ENCODE data around the gene FAM184B.

The FAM184B gene

DNA sequence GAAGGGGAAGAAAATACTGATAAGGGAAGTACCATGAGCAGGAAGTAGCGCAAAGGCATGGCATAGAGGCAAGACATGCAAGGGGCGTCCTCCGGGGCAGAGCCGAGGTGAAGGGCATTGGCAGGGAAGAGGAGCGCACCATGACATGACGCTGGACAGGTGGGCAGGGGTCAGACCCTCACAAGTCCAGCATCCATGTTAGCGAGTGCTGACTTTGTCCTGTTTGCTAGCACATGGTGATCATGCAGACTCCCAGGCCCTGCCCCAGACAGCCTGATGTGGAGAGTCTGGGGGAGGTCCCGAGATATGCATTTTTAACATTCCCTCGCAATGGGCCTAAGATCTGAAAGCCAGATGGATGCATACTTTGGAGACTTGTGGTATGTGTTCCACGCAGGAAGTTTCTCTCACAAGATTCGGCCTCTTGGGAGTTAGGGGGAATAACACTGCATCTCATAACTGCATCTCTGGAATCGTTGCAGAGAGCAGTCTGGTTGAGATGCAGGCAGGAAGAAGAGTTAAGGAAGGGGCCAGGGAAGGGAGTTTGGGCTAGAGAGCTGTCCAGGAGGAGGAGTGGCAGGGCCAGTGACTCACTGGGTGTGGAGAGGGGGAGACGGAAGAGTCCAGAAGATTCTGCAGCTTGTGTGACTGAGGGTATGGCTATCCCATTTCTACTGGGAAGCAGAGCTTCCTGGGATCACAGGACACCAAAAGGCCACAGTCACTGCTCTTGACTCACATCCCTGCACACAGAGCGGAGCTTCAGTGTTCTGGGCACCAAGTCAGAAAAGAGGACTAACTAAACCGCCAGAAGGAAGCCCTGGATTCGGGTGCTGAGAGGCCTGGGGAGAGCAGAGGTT lies 59.7 kb downstream of the FAM184B start:
- H4K20me1 ChIP-seq (ENCODE audit: insufficient read depth, low read length, poor library complexity, severe bottlenecking) = no peaks in the 10 kb centered on the region
- no peak overlapping the region for H3K4me3 ChIP-seq (ENCODE audit: low read length, poor library complexity, severe bottlenecking)
- no peak overlapping the region for H3K4me2 ChIP-seq (ENCODE audit: low read depth, low read length, poor library complexity, severe bottlenecking)
- H3K79me2 ChIP-seq (ENCODE audit: insufficient read depth, low read length) = no peaks in the 10 kb centered on the region
- no peaks in the 10 kb centered on the region for H3K4me1 ChIP-seq (ENCODE audit: insufficient read depth, low read length, poor library complexity, severe bottlenecking)
- H3K27me3 ChIP-seq (ENCODE audit: insufficient read depth, low read length, poor library complexity, severe bottlenecking) = no peaks in the 10 kb centered on the region
- no peaks in the 10 kb centered on the region for H3K9me2 ChIP-seq (replicated peaks; ENCODE audit: low read depth, low read length)
- no peak overlapping the region for H3K9ac ChIP-seq (ENCODE audit: low read depth, low read length, poor library complexity, severe bottlenecking)
- no peaks in the 10 kb centered on the region for H3K36me3 ChIP-seq (ENCODE audit: insufficient read depth, low read length)
- no peak overlapping the region for H2AFZ ChIP-seq (ENCODE audit: low read length)
- H3F3A ChIP-seq (ENCODE audit: low read depth) = no peaks in the 10 kb centered on the region
- no peaks in the 10 kb centered on the region for H3K9me3 ChIP-seq (ENCODE audit: insufficient read depth, low read depth, low read length)
- TF ChIP-seq, protein P1, sequence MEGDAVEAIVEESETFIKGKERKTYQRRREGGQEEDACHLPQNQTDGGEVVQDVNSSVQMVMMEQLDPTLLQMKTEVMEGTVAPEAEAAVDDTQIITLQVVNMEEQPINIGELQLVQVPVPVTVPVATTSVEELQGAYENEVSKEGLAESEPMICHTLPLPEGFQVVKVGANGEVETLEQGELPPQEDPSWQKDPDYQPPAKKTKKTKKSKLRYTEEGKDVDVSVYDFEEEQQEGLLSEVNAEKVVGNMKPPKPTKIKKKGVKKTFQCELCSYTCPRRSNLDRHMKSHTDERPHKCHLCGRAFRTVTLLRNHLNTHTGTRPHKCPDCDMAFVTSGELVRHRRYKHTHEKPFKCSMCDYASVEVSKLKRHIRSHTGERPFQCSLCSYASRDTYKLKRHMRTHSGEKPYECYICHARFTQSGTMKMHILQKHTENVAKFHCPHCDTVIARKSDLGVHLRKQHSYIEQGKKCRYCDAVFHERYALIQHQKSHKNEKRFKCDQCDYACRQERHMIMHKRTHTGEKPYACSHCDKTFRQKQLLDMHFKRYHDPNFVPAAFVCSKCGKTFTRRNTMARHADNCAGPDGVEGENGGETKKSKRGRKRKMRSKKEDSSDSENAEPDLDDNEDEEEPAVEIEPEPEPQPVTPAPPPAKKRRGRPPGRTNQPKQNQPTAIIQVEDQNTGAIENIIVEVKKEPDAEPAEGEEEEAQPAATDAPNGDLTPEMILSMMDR (conservative IDR thresholded peaks at IDR 0.05; ENCODE audit: low read length) = no peak
- no peak for TF ChIP-seq EZH2phosphoT487 (IDR thresholded peaks at IDR 0.05; ENCODE audit: borderline replicate concordance)

DNA sequence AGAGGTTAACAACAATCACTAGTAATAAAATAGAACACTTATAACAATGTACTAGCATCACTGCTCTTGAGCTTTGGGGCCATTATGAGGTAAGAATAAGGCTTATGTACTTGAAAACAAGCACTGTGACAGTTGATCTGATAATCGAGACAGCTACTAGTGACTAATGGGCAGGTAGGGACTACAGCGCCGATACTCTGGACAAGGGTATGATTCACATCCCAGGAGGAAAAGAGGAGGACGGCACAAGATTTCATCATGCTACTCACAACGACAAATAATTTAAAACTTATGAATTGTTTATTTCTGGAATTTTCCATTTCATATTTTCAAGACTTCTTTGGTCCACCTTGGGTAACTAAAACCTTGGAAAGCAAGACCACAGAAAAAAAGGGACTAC lies 62.3 kb downstream of the FAM184B start:
- Histone ChIP-seq H4K20me1 (ENCODE audit: insufficient read depth, low read length, poor library complexity, severe bottlenecking) (no peaks in the 10 kb centered on the region), H3K4me3 (ENCODE audit: low read length, poor library complexity, severe bottlenecking) (no peak overlapping the region), H2AFZ (ENCODE audit: low read length) (no peak overlapping the region), H3K9me3 (ENCODE audit: insufficient read depth, low read depth, low read length) (no peaks in the 10 kb centered on the region), H3K79me2 (ENCODE audit: insufficient read depth, low read length) (no peaks in the 10 kb centered on the region), H3F3A (ENCODE audit: low read depth) (no peaks in the 10 kb centered on the region), H3K27me3 (ENCODE audit: insufficient read depth, low read length, poor library complexity, severe bottlenecking) (no peaks in the 10 kb centered on the region), H3K9me2 (replicated peaks; ENCODE audit: low read depth, low read length) (no peaks in the 10 kb centered on the region), H3K36me3 (ENCODE audit: insufficient read depth, low read length) (no peaks in the 10 kb centered on the region), H3K9ac (ENCODE audit: low read depth, low read length, poor library complexity, severe bottlenecking) (no peak overlapping the region), H3K4me1 (ENCODE audit: insufficient read depth, low read length, poor library complexity, severe bottlenecking) (no peaks in the 10 kb centered on the region), H3K4me2 (ENCODE audit: low read depth, low read length, poor library complexity, severe bottlenecking) (no peak overlapping the region)
- TF ChIP-seq EZH2phosphoT487 (IDR thresholded peaks at IDR 0.05; ENCODE audit: borderline replicate concordance) = no peak
- TF ChIP-seq, protein P1 (conservative IDR thresholded peaks at IDR 0.05; ENCODE audit: low read length) = no peak

DNA sequence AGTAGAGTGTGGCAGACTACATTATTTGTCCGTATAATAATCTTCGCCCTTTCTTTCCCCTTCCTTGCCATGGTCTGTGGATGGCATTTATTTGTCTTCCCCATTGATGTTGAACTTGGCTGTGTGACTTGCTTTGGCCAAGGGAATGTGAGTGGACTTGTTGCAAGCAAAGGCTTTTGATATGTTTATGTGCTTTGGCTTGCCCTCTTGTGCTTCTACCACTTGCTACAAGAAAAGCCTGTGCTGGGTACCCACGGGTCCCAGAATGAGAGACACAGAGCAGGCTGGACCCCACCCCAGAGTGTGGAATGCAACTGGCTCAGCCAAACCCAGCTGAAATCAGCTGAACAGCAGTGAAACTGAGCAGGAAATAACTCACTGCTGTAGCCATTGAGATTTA lies 63.0 kb downstream of the FAM184B start:
- Histone ChIP-seq H3K27me3 (ENCODE audit: insufficient read depth, low read length, poor library complexity, severe bottlenecking) (no peaks in the 10 kb centered on the region), H3K4me3 (ENCODE audit: low read length, poor library complexity, severe bottlenecking) (no peak overlapping the region), H3K9me3 (ENCODE audit: insufficient read depth, low read depth, low read length) (no peaks in the 10 kb centered on the region), H4K20me1 (ENCODE audit: insufficient read depth, low read length, poor library complexity, severe bottlenecking) (no peaks in the 10 kb centered on the region), H3F3A (ENCODE audit: low read depth) (no peaks in the 10 kb centered on the region), H3K9me2 (replicated peaks; ENCODE audit: low read depth, low read length) (no peaks in the 10 kb centered on the region), H3K4me1 (ENCODE audit: insufficient read depth, low read length, poor library complexity, severe bottlenecking) (no peaks in the 10 kb centered on the region), H3K36me3 (ENCODE audit: insufficient read depth, low read length) (no peaks in the 10 kb centered on the region), H3K79me2 (ENCODE audit: insufficient read depth, low read length) (no peaks in the 10 kb centered on the region), H2AFZ (ENCODE audit: low read length) (no peak overlapping the region), H3K9ac (ENCODE audit: low read depth, low read length, poor library complexity, severe bottlenecking) (no peak overlapping the region), H3K4me2 (ENCODE audit: low read depth, low read length, poor library complexity, severe bottlenecking) (no peak overlapping the region)
- TF ChIP-seq, protein P1 (conservative IDR thresholded peaks at IDR 0.05; ENCODE audit: low read length) = no peak
